NCI-H1092 (cell line): Measurements from ENCODE around the gene MRPS14.
A peak's percentile ranks its signal among the peaks of the same experiment; 100 is the strongest.

Source experiments
- DNase-seq: peaks from one replicate; lab custom pipeline; 2025; lab: John Stamatoyannopoulos, UW

MRPS14 gene

GRCh38 chr1:174984952-174985351 is 38.3 kb downstream of the MRPS14 start:
- DNase-seq, result no peak

GRCh38 chr1:174982971-174983689 is 40.1 kb downstream of the MRPS14 start:
- DNase-seq, result peak; percentile 14

- DNase-seq, result no peak
Observed at GRCh38 chr1:174976436-174977108, 46.7 kb downstream of the MRPS14 start.

DNA sequence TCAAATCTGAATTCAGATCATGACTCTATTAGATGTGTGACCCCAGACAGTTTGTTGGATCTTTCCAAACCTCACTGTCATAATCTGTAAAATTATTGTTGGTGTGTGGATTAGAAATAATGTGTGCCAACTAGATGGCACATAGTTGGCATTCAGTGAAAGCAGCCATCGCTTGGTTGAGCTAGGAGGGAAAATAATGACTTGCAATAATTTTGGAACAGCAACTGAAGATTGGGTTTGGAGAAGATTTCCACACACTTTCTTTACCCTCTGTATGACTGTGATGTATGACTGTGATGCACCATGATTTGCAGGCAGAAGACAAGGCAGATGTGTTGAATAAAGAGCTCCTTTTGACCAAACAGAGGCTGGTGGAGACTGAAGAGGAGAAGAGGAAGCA is 47.5 kb downstream of the MRPS14 start:
- DNase-seq, result no peak

DNA sequence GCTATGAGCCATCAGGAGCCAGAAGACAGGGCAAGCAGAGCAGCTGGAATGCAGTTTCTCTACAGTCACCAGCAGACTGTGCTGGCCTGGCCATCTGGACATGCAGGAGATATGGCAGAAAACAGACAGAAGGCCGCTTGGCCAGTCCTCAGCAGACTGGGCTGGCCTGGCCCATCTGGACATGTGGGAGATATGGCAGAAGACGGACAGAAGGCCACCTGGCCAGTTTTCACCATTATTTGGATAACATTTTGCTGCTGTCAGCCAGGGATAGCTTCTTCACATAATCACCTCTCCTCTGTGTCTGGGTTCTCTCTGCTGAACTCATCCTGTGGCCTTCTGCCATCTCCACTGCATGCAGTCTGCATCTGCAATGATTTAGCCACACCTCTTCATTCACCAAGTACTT is 48.5 kb downstream of the MRPS14 start:
- no peak for DNase-seq

DNA sequence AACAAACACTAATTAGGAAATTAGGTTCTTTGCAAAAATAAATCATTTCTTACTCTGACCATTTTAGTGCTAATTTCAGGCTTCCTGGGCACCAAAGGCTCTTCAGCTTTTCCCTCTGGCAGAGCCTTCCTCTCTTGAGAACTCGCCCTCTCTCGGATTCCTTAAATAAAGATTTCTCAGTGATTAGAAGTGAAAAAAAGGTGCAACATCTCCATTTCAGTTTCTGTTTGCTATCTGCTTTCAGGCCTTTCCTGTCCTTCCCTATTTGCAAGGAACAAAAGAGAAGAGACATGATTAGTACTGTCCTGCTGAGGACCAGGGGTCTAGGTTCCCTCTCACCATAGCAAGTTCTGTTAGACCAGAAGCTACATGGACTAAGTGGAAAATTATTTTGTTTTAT is 51.3 kb downstream of the MRPS14 start:
- no peak for DNase-seq

DNA sequence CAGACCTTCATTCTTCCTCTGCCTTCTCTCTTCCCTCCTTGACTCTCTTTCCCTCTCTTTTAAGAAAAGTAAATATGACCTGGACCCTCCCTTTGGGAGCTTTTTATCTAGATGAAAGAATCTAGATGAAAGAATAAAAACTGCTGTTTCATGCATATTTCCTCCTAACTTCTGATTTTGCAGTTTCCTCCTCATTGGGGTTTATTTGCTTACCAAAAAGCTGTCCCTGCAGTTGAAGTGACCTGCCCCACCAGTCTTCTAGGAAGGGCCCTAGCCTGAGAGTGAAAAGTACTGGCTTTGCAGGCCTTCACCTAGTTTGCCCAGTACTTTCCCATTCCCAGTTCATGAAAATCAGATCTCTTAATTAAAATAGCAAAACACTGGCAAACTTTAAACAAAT is 51.8 kb downstream of the MRPS14 start:
- DNase-seq, result no peak

DNA sequence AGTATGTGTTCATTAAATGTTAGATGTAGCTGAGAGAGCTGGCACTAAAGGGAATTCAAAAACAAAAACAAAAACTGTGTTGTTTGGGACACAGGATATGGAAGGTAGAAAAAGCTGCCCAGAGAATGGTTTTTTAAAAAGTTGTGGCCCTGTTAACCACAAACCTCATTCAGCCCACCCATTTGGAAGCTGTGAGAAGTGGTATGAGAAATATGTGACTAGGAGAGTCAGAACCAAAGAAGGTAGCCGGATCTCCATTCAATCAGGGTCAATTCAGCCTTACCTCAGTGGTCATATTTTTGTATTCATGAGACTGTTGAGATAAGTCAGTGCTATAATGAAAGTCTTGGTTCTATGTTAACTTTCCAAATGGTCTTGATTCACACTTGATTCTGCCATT is 53.2 kb downstream of the MRPS14 start:
- no peak for DNase-seq

GRCh38 chr1:174968750-174969244 is 54.4 kb downstream of the MRPS14 start:
- no peak for DNase-seq

GRCh38 chr1:174967845-174968705 is 55.1 kb downstream of the MRPS14 start:
- DNase-seq, result no peak

- no peak for DNase-seq
Observed at GRCh38 chr1:174966008-174966572, 57.1 kb downstream of the MRPS14 start.

GRCh38 chr1:174965362-174966007 is 57.7 kb downstream of the MRPS14 start:
- DNase-seq, result no peak

DNA sequence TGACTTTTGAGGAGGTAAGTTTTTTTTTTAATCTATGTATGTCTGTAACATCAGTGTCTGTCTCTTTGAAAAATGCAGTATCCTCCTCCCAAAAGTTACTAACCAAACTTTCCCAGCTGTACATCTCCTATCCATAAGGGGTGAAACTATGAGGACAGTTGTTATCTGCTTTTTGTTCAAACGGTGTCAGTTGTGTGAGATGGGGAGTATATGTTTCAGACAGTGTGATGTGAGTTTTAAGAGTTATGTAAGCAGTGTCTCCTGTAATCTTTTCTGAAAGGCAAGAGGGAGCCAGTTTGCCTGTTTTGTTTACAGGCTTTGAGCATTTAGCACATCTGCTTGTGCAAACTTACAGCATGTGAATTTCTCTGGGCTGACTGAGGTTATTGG is 58.3 kb downstream of the MRPS14 start:
- no peak for DNase-seq

GRCh38 chr1:174964261-174964971 is 58.8 kb downstream of the MRPS14 start:
- DNase-seq, result no peak

GRCh38 chr1:174963529-174964125 is 59.6 kb downstream of the MRPS14 start:
- DNase-seq, result no peak
